WTC11 (cell line): ENCODE results near the gene CRTAP. TPM values are rescaled to one million over a fixed set of nuclear protein-coding genes. Genes with fewer than 3 reads are reported as not detected.

ENCODE experiments used
- ATAC-seq: fragments of 200-7000 bp; cut with Tn5 transposase; 2 replicates; pipeline ENCODE4 v1.10.0; 2021; ENCODE audit warnings: mild to moderate bottlenecking, moderate library complexity
- CTCF ChIA-PET: fragments of 300-600 bp; sonication (Branson Sonifier 250); formaldehyde crosslinking; loops from one replicate; lab custom pipeline; 2021; ENCODE audit warnings: antibody characterized with exemption; lab: Charles Lee
- POLR2A ChIA-PET: fragments of 350-600 bp; sonication (Branson Sonifier 250); formaldehyde crosslinking; loops from one replicate; lab custom pipeline; 2021; ENCODE audit warnings: antibody characterized with exemption; lab: Charles Lee
- DNase-seq: peaks from one replicate; pipeline ENCODE4 v3.0.0; 2021; ENCODE audit warnings: low spot score
- H3K27ac Mint-ChIP-seq: 2 replicates; pipeline ENCODE4 v1.8.0; 2021; ENCODE audit warnings: mixed read lengths
- H3K27me3 Mint-ChIP-seq: 2 replicates; pipeline ENCODE4 v1.8.0; 2021; ENCODE audit warnings: low read depth, mild to moderate bottlenecking, moderate library complexity, mixed read lengths
- H3K36me3 Mint-ChIP-seq: 2 replicates; pipeline ENCODE4 v1.8.0; 2021; ENCODE audit warnings: mixed read lengths
- H3K4me1 Mint-ChIP-seq: 2 replicates; pipeline ENCODE4 v1.8.0; 2022; ENCODE audit warnings: mixed read lengths
- H3K4me3 Mint-ChIP-seq: 2 replicates; pipeline ENCODE4 v1.8.0; 2021; ENCODE audit warnings: mild to moderate bottlenecking, moderate library complexity, mixed read lengths
- H3K9me3 Mint-ChIP-seq: 2 replicates; pipeline ENCODE4 v1.8.0; 2021; ENCODE audit warnings: mixed read lengths
- ATF1 ChIP-seq: sonication (generic); formaldehyde crosslinking; IDR thresholded peaks from 2 replicates; pipeline ENCODE4 v1.8.1; 2023; ENCODE audit warnings: mild to moderate bottlenecking, moderate library complexity, missing genetic modification reagents
- CREB1 ChIP-seq: sonication (generic); formaldehyde crosslinking; IDR thresholded peaks from 2 replicates; pipeline ENCODE4 v1.8.0; 2023; ENCODE audit warnings: mild to moderate bottlenecking, missing genetic modification reagents
- EMX1 ChIP-seq: fragments of 250-450 bp; sonication (Bioruptor Pico); IDR thresholded peaks from 2 replicates; pipeline ENCODE4 v1.8.0; 2021; ENCODE audit warnings: mild to moderate bottlenecking
- GRHL2 ChIP-seq: fragments of 250-450 bp; sonication (Bioruptor Pico); IDR thresholded peaks from 2 replicates; pipeline ENCODE4 v1.8.0; 2022; ENCODE audit warnings: mild to moderate bottlenecking, moderate library complexity; ENCODE audit not compliant: insufficient replicate concordance, severe bottlenecking
- HMGA2 ChIP-seq: fragments of 250-450 bp; sonication (Bioruptor Pico); IDR thresholded peaks from 2 replicates; pipeline ENCODE4 v1.4.0; 2021; ENCODE audit warnings: mild to moderate bottlenecking, moderate library complexity
- MXD4 ChIP-seq: fragments of 250-450 bp; sonication (Bioruptor Pico); IDR thresholded peaks from 2 replicates; pipeline ENCODE4 v1.8.0; 2021; ENCODE audit warnings: mild to moderate bottlenecking, moderate library complexity, borderline replicate concordance
- NFATC4 ChIP-seq: fragments of 250-450 bp; sonication (Bioruptor Pico); IDR thresholded peaks from 2 replicates; pipeline ENCODE4 v1.9.0; 2021; ENCODE audit warnings: mild to moderate bottlenecking
- OVOL2 ChIP-seq: fragments of 250-450 bp; sonication (Bioruptor Pico); IDR thresholded peaks from 2 replicates; pipeline ENCODE4 v1.9.0; 2021; ENCODE audit warnings: mild to moderate bottlenecking, borderline replicate concordance
- RORB ChIP-seq: fragments of 250-450 bp; sonication (Bioruptor Pico); IDR thresholded peaks from 2 replicates; pipeline ENCODE4 v1.9.0; 2021; ENCODE audit warnings: mild to moderate bottlenecking
- ZBTB21 ChIP-seq: sonication (generic); formaldehyde crosslinking; IDR thresholded peaks from 2 replicates; pipeline ENCODE4 v1.8.1; 2023; ENCODE audit warnings: mild to moderate bottlenecking, missing genetic modification reagents, borderline replicate concordance
- ZNF232 ChIP-seq: sonication (generic); formaldehyde crosslinking; IDR thresholded peaks from 2 replicates; pipeline ENCODE4 v1.8.0; 2022; ENCODE audit warnings: mild to moderate bottlenecking, missing genetic modification reagents
- ZNF671 ChIP-seq: fragments of 250-450 bp; sonication (Bioruptor Pico); IDR thresholded peaks from 2 replicates; pipeline ENCODE4 v1.8.0; 2021; ENCODE audit warnings: mild to moderate bottlenecking
- total RNA-seq: library from RNA; stranded (reverse); gene quantifications from 3 replicates; pipeline ENCODE4 v1.2.3, GENCODE V29; 2021
- TF ChIP-seq, protein P1 (sequence below): sonication (generic); formaldehyde crosslinking; IDR thresholded peaks from 2 replicates; pipeline ENCODE4 v1.8.1; 2022; ENCODE audit warnings: low read depth, missing genetic modification reagents, borderline replicate concordance
- TF ChIP-seq, protein P2 (sequence below): sonication (generic); formaldehyde crosslinking; IDR thresholded peaks from 2 replicates; pipeline ENCODE4 v1.8.1; 2022; ENCODE audit warnings: mild to moderate bottlenecking, missing genetic modification reagents, moderate library complexity, borderline replicate concordance
- TF ChIP-seq, protein P3 (sequence below): sonication (generic); formaldehyde crosslinking; IDR thresholded peaks from 2 replicates; pipeline ENCODE4 v1.8.0; 2022; ENCODE audit warnings: mild to moderate bottlenecking, missing genetic modification reagents
- TF ChIP-seq, protein P4 (sequence below): sonication (generic); formaldehyde crosslinking; IDR thresholded peaks from 2 replicates; pipeline ENCODE4 v1.8.0; 2023; ENCODE audit warnings: mild to moderate bottlenecking, missing genetic modification reagents
- TF ChIP-seq, protein P5 (sequence below): sonication (generic); formaldehyde crosslinking; conservative IDR thresholded peaks from 2 replicates; pipeline ENCODE4 v1.8.1; 2023; ENCODE audit warnings: mild to moderate bottlenecking, low read depth, missing genetic modification reagents, moderate library complexity
- TF ChIP-seq, protein P6 (sequence below): sonication (generic); formaldehyde crosslinking; IDR thresholded peaks from 2 replicates; pipeline ENCODE4 v1.8.0; 2022; ENCODE audit warnings: mild to moderate bottlenecking, missing genetic modification reagents
- TF ChIP-seq, protein P7 (sequence below): sonication (generic); formaldehyde crosslinking; IDR thresholded peaks from 2 replicates; pipeline ENCODE4 v1.8.1; 2023; ENCODE audit warnings: mild to moderate bottlenecking, missing genetic modification reagents, moderate library complexity

CRTAP gene
- total RNA-seq, 1 experiment from 2014 or later: 156 TPM

DNA sequence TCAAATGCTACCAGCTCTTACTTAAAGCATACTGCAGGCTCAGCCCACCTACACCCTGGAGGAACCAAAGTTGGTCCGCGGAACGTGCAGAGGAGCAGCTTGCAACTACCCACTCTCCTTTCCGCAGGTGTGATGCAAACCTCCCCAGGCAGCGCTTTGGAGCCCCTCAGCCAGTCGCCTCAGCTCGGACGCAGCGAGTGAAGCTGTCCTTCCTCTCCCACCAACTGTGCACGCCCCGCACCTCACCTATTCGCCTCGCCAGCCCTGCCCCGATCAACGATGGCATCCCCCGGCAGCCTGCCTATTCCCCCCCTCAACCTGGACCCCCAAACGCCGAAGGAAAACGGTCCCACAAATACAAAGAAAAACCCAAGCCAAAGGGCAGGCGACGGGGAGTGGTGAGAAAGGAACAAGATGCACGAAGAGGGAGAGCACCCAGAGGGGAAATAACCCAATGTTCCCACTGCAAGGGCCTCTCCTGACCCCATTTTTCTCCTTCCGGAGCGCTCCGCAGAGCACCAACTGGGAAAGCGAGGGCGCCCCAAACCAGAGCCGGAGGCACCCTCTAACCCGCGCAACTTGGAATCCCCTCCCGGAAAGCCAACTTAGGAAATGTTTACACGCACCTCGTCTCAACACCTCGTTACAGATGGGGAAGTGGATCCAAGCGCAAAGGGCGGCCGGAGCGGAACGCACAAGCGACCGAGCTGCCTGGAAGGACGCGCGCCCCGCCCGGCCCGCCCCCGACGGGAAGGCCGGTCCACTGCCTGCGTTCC is 17.5 kb upstream of the CRTAP start:
- Mint-ChIP-seq H3K27ac (no peak overlapping the region), H3K36me3 (peaks cover 14% of the 10 kb centered on the region)
- CTCF ChIA-PET: interaction anchor here (0.6 to 1.8 kb wide), 7 partner anchors 12 to 276 kb away, joined by 3 to 7 read pairs (median 5); no protein-coding TSS in a partner anchor
- DNase-seq: peak; percentile 54
- TF ChIP-seq MXD4 (CRISPR knock-in tag) (no peak), ZNF671 (no peak), ZNF232 (no peak), ZBTB21 (CRISPR knock-in tag) (no peak), OVOL2 (CRISPR knock-in tag) (no peak), EMX1 (CRISPR knock-in tag) (no peak)
- TF ChIP-seq, protein P1, sequence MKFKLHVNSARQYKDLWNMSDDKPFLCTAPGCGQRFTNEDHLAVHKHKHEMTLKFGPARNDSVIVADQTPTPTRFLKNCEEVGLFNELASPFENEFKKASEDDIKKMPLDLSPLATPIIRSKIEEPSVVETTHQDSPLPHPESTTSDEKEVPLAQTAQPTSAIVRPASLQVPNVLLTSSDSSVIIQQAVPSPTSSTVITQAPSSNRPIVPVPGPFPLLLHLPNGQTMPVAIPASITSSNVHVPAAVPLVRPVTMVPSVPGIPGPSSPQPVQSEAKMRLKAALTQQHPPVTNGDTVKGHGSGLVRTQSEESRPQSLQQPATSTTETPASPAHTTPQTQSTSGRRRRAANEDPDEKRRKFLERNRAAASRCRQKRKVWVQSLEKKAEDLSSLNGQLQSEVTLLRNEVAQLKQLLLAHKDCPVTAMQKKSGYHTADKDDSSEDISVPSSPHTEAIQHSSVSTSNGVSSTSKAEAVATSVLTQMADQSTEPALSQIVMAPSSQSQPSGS (CRISPR knock-in tag): no peak
- TF ChIP-seq, protein P2, sequence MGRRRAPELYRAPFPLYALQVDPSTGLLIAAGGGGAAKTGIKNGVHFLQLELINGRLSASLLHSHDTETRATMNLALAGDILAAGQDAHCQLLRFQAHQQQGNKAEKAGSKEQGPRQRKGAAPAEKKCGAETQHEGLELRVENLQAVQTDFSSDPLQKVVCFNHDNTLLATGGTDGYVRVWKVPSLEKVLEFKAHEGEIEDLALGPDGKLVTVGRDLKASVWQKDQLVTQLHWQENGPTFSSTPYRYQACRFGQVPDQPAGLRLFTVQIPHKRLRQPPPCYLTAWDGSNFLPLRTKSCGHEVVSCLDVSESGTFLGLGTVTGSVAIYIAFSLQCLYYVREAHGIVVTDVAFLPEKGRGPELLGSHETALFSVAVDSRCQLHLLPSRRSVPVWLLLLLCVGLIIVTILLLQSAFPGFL (CRISPR knock-in tag): 0 out of 2 replicates have a peak, but pooled peaks have one; percentile 26
- TF ChIP-seq, all 79 proteins: peak for 1
- H3K4me1 Mint-ChIP-seq: peaks cover 16% of the 10 kb centered on the region
- POLR2A ChIA-PET: no interaction called here
- no peaks in the 10 kb centered on the region for H3K9me3 Mint-ChIP-seq
- peak overlapping the region; percentile 93 for H3K4me3 Mint-ChIP-seq
- peak; percentile 26 for ATAC-seq
- peaks cover 5% of the 10 kb centered on the region; the same call in 1 of the 2 replicates for H3K27me3 Mint-ChIP-seq

DNA sequence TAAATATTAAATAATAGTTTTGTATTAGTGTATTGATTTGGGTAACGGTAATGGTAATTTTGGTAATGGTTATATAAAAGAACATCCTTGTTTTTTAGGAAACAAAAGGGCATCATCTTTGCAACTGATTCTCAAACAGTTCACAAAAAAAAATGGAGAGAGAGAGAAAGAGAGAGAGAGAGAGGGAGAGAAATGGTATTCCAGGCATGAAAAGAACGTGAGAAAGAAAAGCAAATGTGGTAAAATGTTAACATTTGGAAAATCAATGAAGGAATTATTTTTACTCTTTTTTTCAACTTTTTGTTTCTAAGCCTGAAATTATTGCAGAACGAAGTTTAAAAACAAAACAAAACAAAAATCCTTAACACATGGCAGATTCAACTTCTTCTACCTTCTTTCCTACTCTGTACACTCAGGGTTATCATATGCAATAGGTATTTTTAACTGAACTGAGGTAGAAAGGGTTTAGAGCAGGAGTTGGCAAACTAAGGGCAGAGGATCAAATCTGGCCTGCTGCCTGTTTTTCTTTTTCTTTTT is 14.6 kb upstream of the CRTAP start:
- Mint-ChIP-seq H3K27ac (no peak overlapping the region), H3K4me1 (peaks cover 13% of the 10 kb centered on the region), H3K4me3 (no peak overlapping the region), H3K36me3 (no peaks in the 10 kb centered on the region), H3K9me3 (no peaks in the 10 kb centered on the region), H3K27me3 (peaks cover 10% of the 10 kb centered on the region)
- ChIA-PET POLR2A (no interaction called here), CTCF (interaction anchor here (2.1 kb wide), 1 partner anchor 25 kb away, joined by 7 read pairs; no protein-coding TSS in a partner anchor)
- ATAC-seq (no peak), DNase-seq (no peak)
- TF ChIP-seq, protein P3, sequence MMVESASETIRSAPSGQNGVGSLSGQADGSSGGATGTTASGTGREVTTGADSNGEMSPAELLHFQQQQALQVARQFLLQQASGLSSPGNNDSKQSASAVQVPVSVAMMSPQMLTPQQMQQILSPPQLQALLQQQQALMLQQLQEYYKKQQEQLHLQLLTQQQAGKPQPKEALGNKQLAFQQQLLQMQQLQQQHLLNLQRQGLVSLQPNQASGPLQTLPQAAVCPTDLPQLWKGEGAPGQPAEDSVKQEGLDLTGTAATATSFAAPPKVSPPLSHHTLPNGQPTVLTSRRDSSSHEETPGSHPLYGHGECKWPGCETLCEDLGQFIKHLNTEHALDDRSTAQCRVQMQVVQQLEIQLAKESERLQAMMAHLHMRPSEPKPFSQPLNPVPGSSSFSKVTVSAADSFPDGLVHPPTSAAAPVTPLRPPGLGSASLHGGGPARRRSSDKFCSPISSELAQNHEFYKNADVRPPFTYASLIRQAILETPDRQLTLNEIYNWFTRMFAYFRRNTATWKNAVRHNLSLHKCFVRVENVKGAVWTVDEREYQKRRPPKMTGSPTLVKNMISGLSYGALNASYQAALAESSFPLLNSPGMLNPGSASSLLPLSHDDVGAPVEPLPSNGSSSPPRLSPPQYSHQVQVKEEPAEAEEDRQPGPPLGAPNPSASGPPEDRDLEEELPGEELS (CRISPR knock-in tag): no peak
- no peak for TF ChIP-seq RORB (CRISPR knock-in tag)
- TF ChIP-seq, protein P4, sequence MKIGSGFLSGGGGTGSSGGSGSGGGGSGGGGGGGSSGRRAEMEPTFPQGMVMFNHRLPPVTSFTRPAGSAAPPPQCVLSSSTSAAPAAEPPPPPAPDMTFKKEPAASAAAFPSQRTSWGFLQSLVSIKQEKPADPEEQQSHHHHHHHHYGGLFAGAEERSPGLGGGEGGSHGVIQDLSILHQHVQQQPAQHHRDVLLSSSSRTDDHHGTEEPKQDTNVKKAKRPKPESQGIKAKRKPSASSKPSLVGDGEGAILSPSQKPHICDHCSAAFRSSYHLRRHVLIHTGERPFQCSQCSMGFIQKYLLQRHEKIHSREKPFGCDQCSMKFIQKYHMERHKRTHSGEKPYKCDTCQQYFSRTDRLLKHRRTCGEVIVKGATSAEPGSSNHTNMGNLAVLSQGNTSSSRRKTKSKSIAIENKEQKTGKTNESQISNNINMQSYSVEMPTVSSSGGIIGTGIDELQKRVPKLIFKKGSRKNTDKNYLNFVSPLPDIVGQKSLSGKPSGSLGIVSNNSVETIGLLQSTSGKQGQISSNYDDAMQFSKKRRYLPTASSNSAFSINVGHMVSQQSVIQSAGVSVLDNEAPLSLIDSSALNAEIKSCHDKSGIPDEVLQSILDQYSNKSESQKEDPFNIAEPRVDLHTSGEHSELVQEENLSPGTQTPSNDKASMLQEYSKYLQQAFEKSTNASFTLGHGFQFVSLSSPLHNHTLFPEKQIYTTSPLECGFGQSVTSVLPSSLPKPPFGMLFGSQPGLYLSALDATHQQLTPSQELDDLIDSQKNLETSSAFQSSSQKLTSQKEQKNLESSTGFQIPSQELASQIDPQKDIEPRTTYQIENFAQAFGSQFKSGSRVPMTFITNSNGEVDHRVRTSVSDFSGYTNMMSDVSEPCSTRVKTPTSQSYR: no peak
- TF ChIP-seq, protein P5, sequence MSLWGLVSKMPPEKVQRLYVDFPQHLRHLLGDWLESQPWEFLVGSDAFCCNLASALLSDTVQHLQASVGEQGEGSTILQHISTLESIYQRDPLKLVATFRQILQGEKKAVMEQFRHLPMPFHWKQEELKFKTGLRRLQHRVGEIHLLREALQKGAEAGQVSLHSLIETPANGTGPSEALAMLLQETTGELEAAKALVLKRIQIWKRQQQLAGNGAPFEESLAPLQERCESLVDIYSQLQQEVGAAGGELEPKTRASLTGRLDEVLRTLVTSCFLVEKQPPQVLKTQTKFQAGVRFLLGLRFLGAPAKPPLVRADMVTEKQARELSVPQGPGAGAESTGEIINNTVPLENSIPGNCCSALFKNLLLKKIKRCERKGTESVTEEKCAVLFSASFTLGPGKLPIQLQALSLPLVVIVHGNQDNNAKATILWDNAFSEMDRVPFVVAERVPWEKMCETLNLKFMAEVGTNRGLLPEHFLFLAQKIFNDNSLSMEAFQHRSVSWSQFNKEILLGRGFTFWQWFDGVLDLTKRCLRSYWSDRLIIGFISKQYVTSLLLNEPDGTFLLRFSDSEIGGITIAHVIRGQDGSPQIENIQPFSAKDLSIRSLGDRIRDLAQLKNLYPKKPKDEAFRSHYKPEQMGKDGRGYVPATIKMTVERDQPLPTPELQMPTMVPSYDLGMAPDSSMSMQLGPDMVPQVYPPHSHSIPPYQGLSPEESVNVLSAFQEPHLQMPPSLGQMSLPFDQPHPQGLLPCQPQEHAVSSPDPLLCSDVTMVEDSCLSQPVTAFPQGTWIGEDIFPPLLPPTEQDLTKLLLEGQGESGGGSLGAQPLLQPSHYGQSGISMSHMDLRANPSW (CRISPR knock-in tag): no peak
- no peak for TF ChIP-seq HMGA2
- TF ChIP-seq, protein P6, sequence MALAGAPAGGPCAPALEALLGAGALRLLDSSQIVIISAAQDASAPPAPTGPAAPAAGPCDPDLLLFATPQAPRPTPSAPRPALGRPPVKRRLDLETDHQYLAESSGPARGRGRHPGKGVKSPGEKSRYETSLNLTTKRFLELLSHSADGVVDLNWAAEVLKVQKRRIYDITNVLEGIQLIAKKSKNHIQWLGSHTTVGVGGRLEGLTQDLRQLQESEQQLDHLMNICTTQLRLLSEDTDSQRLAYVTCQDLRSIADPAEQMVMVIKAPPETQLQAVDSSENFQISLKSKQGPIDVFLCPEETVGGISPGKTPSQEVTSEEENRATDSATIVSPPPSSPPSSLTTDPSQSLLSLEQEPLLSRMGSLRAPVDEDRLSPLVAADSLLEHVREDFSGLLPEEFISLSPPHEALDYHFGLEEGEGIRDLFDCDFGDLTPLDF (CRISPR knock-in tag): no peak
- no peak for TF ChIP-seq GRHL2 (CRISPR knock-in tag)
- TF ChIP-seq, protein P7, sequence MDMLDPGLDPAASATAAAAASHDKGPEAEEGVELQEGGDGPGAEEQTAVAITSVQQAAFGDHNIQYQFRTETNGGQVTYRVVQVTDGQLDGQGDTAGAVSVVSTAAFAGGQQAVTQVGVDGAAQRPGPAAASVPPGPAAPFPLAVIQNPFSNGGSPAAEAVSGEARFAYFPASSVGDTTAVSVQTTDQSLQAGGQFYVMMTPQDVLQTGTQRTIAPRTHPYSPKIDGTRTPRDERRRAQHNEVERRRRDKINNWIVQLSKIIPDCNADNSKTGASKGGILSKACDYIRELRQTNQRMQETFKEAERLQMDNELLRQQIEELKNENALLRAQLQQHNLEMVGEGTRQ: no peak
- TF ChIP-seq, protein P2 (CRISPR knock-in tag): no peak
- no peak for TF ChIP-seq NFATC4 (CRISPR knock-in tag)
- no peak for TF ChIP-seq CREB1 (CRISPR knock-in tag)
- no peak for TF ChIP-seq ATF1 (CRISPR knock-in tag)
